ENCODE measurements around the gene GFPT2. TPM values are rescaled to one million over a fixed set of nuclear protein-coding genes. Genes with fewer than 3 reads are reported as not detected.

The GFPT2 gene
- total RNA-seq, 2 experiments from 2014 or later, result not detected

GRCh38 chr5:180377556-180378197 is 24.5 kb upstream of the GFPT2 start:
- H3K36me3 ChIP-seq (ENCODE audit: insufficient read depth, low read length), result no peaks in the 10 kb centered on the region
- H3K4me2 ChIP-seq (ENCODE audit: low read length), result no peak overlapping the region
- H2AFZ ChIP-seq (ENCODE audit: low read length), result no peak overlapping the region
- no peaks in the 10 kb centered on the region for H3K79me2 ChIP-seq (ENCODE audit: insufficient read depth, low read depth, low read length)
- no peak for DNase-seq (ENCODE audit: low spot score)
- H3K9me3 ChIP-seq (ENCODE audit: low read length), result no peaks in the 10 kb centered on the region
- no peak overlapping the region for H3K4me3 ChIP-seq (ENCODE audit: low read depth, low read length, poor library complexity, severe bottlenecking)
- TF ChIP-seq, protein P1, sequence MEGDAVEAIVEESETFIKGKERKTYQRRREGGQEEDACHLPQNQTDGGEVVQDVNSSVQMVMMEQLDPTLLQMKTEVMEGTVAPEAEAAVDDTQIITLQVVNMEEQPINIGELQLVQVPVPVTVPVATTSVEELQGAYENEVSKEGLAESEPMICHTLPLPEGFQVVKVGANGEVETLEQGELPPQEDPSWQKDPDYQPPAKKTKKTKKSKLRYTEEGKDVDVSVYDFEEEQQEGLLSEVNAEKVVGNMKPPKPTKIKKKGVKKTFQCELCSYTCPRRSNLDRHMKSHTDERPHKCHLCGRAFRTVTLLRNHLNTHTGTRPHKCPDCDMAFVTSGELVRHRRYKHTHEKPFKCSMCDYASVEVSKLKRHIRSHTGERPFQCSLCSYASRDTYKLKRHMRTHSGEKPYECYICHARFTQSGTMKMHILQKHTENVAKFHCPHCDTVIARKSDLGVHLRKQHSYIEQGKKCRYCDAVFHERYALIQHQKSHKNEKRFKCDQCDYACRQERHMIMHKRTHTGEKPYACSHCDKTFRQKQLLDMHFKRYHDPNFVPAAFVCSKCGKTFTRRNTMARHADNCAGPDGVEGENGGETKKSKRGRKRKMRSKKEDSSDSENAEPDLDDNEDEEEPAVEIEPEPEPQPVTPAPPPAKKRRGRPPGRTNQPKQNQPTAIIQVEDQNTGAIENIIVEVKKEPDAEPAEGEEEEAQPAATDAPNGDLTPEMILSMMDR (conservative IDR thresholded peaks at IDR 0.05; ENCODE audit: low read length), result no peak
- no peak for TF ChIP-seq EZH2phosphoT487 (IDR thresholded peaks at IDR 0.05; ENCODE audit: borderline replicate concordance, low read depth, low read length)
- H3K27ac ChIP-seq (ENCODE audit: low read depth, low read length, poor library complexity, severe bottlenecking), result no peak overlapping the region
- BruUV-seq (replicated peaks), result no TSS peak
- POLR2A ChIA-PET, result no interaction called here
- H4K20me1 ChIP-seq (ENCODE audit: insufficient read depth, low read length), result no peaks in the 10 kb centered on the region
- intact Hi-C loops (cut with micrococcal nuclease; ENCODE audit: unreplicated experiment), result no loop called here
- no peaks in the 10 kb centered on the region for H3K9me2 ChIP-seq (ENCODE audit: insufficient read depth, low read length)
- H3K4me1 ChIP-seq (ENCODE audit: insufficient read depth, low read length, poor library complexity, severe bottlenecking), result no peaks in the 10 kb centered on the region
- CTCF ChIA-PET (ENCODE audit: unreplicated experiment), result no interaction called here

DNA sequence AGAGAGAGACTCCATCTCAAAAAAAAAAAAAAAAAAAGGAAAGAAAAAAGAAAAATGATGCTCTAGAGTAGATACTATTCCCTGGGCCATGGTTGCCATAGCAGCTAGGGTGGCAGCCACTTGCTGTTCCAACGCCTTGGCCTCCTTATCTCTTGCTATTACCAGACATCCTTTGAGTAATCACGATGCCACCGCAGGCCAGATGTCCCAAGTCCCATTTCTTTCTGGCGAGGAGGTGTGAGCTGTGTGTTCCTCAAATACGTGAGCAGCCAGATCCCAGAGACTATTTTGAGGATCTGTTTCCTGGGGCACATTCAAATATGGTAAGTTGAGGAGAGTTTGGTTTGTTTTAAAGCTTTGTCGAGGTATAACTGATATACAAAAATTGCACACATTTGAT is 23.4 kb upstream of the GFPT2 start:
- no peaks in the 10 kb centered on the region for H3K36me3 ChIP-seq (ENCODE audit: insufficient read depth, low read length)
- no peak overlapping the region for H3K27ac ChIP-seq (ENCODE audit: low read depth, low read length, poor library complexity, severe bottlenecking)
- H3K4me1 ChIP-seq (ENCODE audit: insufficient read depth, low read length, poor library complexity, severe bottlenecking), result no peaks in the 10 kb centered on the region
- H3K9me3 ChIP-seq (ENCODE audit: low read length), result no peaks in the 10 kb centered on the region
- no peak for TF ChIP-seq EZH2phosphoT487 (IDR thresholded peaks at IDR 0.05; ENCODE audit: borderline replicate concordance, low read depth, low read length)
- TF ChIP-seq, protein P1 (conservative IDR thresholded peaks at IDR 0.05; ENCODE audit: low read length), result no peak
- no peaks in the 10 kb centered on the region for H3K9me2 ChIP-seq (ENCODE audit: insufficient read depth, low read length)
- no peak overlapping the region for H3K4me3 ChIP-seq (ENCODE audit: low read depth, low read length, poor library complexity, severe bottlenecking)
- ChIA-PET POLR2A (interaction anchor here (0.6 to 1.0 kb wide), 3 partner anchors 19 to 61 kb away, joined by 3 to 4 read pairs (median 3); no protein-coding TSS in a partner anchor), CTCF (ENCODE audit: unreplicated experiment) (interaction anchor here (0.5 kb wide), 1 partner anchor 40 kb away, joined by 3 read pairs; no protein-coding TSS in a partner anchor)
- no peaks in the 10 kb centered on the region for H3K79me2 ChIP-seq (ENCODE audit: insufficient read depth, low read depth, low read length)
- no peak overlapping the region for H3K4me2 ChIP-seq (ENCODE audit: low read length)
- BruUV-seq (replicated peaks), result no TSS peak
- no peak for DNase-seq (ENCODE audit: low spot score)
- no peak overlapping the region for H2AFZ ChIP-seq (ENCODE audit: low read length)
- intact Hi-C loops (cut with micrococcal nuclease; ENCODE audit: unreplicated experiment), result no loop called here
- no peaks in the 10 kb centered on the region for H4K20me1 ChIP-seq (ENCODE audit: insufficient read depth, low read length)

DNA sequence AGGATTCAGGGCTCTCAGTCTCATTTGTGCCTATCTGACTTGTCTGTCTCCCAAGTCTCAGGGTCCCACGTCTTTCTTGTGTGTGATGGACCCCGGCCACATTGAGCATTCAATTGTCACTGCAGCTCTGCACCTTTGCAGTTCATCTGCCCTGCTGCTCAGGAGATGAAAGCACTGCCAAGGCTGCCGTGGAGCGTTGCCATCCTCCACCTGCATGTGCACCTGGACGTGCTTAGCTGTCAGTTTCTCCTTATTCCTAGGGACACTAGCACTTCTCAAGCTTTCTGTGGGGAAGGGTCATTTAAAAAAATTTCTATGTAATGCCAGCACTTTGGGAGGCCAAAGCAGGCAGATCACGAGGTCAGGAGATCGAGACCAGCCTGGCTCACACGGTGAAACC is 22.8 kb upstream of the GFPT2 start:
- Histone ChIP-seq H3K36me3 (ENCODE audit: insufficient read depth, low read length) (no peaks in the 10 kb centered on the region), H4K20me1 (ENCODE audit: insufficient read depth, low read length) (no peaks in the 10 kb centered on the region), H3K4me1 (ENCODE audit: insufficient read depth, low read length, poor library complexity, severe bottlenecking) (no peaks in the 10 kb centered on the region), H2AFZ (ENCODE audit: low read length) (no peak overlapping the region), H3K9me3 (ENCODE audit: low read length) (no peaks in the 10 kb centered on the region), H3K27ac (ENCODE audit: low read depth, low read length, poor library complexity, severe bottlenecking) (no peak overlapping the region), H3K9me2 (ENCODE audit: insufficient read depth, low read length) (no peaks in the 10 kb centered on the region), H3K4me2 (ENCODE audit: low read length) (no peak overlapping the region), H3K4me3 (ENCODE audit: low read depth, low read length, poor library complexity, severe bottlenecking) (no peak overlapping the region), H3K79me2 (ENCODE audit: insufficient read depth, low read depth, low read length) (no peaks in the 10 kb centered on the region)
- DNase-seq (ENCODE audit: low spot score), result no peak
- intact Hi-C loops (cut with micrococcal nuclease; ENCODE audit: unreplicated experiment), result no loop called here
- BruUV-seq (replicated peaks), result no TSS peak
- ChIA-PET CTCF (ENCODE audit: unreplicated experiment) (interaction anchor here (0.5 kb wide), 1 partner anchor 39 kb away, joined by 3 read pairs; no protein-coding TSS in a partner anchor), POLR2A (interaction anchor here (0.7 to 1.0 kb wide), 2 partner anchors 20 to 60 kb away, joined by 3 read pairs; no protein-coding TSS in a partner anchor)
- TF ChIP-seq EZH2phosphoT487 (IDR thresholded peaks at IDR 0.05; ENCODE audit: borderline replicate concordance, low read depth, low read length), result no peak
